ENCODE results near the gene SYT1.
"Not testable (repeated sequence)": the region's sequence is repeated elsewhere in the genome, so short reads cannot be mapped to it uniquely, and the experiment has no call there.

SYT1 gene

GRCh38 chr12:79415321-79415720, 550.7 kb downstream of the SYT1 start:
- DNase-seq, result no peak

GRCh38 chr12:79415746-79416435, 551.3 kb downstream of the SYT1 start:
- DNase-seq, result no peak

- DNase-seq, result no peak
These were observed 555.6 kb downstream of the SYT1 start for GRCh38 chr12:79420146-79420618.

GRCh38 chr12:79421236-79421740, 556.7 kb downstream of the SYT1 start:
- no peak for DNase-seq

- DNase-seq, result no peak
These were observed 557.7 kb downstream of the SYT1 start for GRCh38 chr12:79422060-79422812.

GRCh38 chr12:79423560-79423959, 559.0 kb downstream of the SYT1 start:
- DNase-seq, result no peak

GRCh38 chr12:79424109-79424721, 559.6 kb downstream of the SYT1 start:
- no peak for DNase-seq

GRCh38 chr12:79426121-79426520, 561.5 kb downstream of the SYT1 start:
- no peak for DNase-seq

- not testable (repeated sequence) for DNase-seq
These were observed 562.2 kb downstream of the SYT1 start for GRCh38 chr12:79426744-79427143.

- no peak for DNase-seq
These were observed 569.0 kb downstream of the SYT1 start for GRCh38 chr12:79433465-79434072.

- no peak for DNase-seq
These were observed 570.0 kb downstream of the SYT1 start for GRCh38 chr12:79434561-79434960.

GRCh38 chr12:79435742-79436141, 571.2 kb downstream of the SYT1 start:
- DNase-seq, result no peak

- no peak for DNase-seq
These were observed 574.1 kb downstream of the SYT1 start for GRCh38 chr12:79438480-79439174.

GRCh38 chr12:79439175-79439825, 574.7 kb downstream of the SYT1 start:
- no peak for DNase-seq

GRCh38 chr12:79441534-79441933, 577.0 kb downstream of the SYT1 start:
- no peak for DNase-seq

- no peak for DNase-seq
These were observed 577.8 kb downstream of the SYT1 start for GRCh38 chr12:79442396-79442795.

- DNase-seq, result no peak
These were observed 579.5 kb downstream of the SYT1 start for GRCh38 chr12:79444089-79444488.

GRCh38 chr12:79448816-79449215, 584.2 kb downstream of the SYT1 start:
- DNase-seq, result no peak

- no peak for DNase-seq
These were observed 586.8 kb downstream of the SYT1 start for GRCh38 chr12:79451365-79451764.

- DNase-seq, result no peak
These were observed 587.4 kb downstream of the SYT1 start for GRCh38 chr12:79451978-79452377.

GRCh38 chr12:79452906-79453305, 588.3 kb downstream of the SYT1 start:
- peak; percentile 37 for DNase-seq

- no peak for DNase-seq
These were observed 589.2 kb downstream of the SYT1 start for GRCh38 chr12:79453820-79454219.
